ENCODE data around the gene KIF3B.

KIF3B gene

DNA sequence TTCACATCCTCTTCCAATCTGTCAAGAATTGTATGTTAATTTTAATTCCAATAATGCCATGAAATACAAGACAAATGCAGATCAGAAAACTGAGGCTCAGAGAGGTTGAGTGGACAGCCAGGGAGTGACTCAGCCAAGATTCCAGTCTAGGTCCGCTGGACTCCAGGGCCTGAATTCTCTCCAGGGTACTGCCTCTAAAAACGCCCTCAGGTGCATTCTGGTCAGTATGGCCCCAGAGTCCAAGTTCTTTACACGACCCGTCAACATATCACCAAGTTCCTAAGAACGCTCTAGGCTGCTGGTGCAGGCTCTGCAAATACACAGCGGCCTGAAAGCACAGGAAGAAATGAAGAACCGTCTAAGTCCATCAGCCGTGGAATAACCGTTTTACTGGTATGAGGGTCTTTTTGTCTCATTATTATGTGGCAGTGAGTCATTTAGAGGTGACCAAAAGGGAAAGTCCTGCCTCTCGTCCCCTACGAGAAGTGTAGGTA lies 80.0 kb downstream of the KIF3B start:
- peak overlapping the region; percentile 93 for H3K9ac ChIP-seq (ENCODE audit: low read length)
- H3K27me3 ChIP-seq (ENCODE audit: insufficient read depth, low read length): no peaks in the 10 kb centered on the region
- H3F3A ChIP-seq (ENCODE audit: insufficient read depth, low read length): peaks cover 9% of the 10 kb centered on the region; the same call in 1 of the 2 replicates
- H3K9me3 ChIP-seq (ENCODE audit: low read length): no peaks in the 10 kb centered on the region
- H4K20me1 ChIP-seq (ENCODE audit: insufficient read depth, low read length): no peaks in the 10 kb centered on the region
- no peaks in the 10 kb centered on the region for H3K9me2 ChIP-seq (ENCODE audit: low read depth, low read length)
- peak overlapping the region; percentile 93 for H3K4me2 ChIP-seq (ENCODE audit: low read length)
- peak overlapping the region; percentile 99 for H3K27ac ChIP-seq (ENCODE audit: low read depth, low read length, poor library complexity, severe bottlenecking)
- H3K36me3 ChIP-seq (ENCODE audit: insufficient read depth, low read length): peaks cover 23% of the 10 kb centered on the region
- H2AFZ ChIP-seq (ENCODE audit: low read length): no peak overlapping the region
- H3K4me3 ChIP-seq (ENCODE audit: low read depth, low read length, poor library complexity, severe bottlenecking): peak overlapping the region; percentile 96
- no peak for TF ChIP-seq EZH2 (IDR thresholded peaks at IDR 0.05; ENCODE audit: borderline replicate concordance, low read length)
- TF ChIP-seq, protein P1, sequence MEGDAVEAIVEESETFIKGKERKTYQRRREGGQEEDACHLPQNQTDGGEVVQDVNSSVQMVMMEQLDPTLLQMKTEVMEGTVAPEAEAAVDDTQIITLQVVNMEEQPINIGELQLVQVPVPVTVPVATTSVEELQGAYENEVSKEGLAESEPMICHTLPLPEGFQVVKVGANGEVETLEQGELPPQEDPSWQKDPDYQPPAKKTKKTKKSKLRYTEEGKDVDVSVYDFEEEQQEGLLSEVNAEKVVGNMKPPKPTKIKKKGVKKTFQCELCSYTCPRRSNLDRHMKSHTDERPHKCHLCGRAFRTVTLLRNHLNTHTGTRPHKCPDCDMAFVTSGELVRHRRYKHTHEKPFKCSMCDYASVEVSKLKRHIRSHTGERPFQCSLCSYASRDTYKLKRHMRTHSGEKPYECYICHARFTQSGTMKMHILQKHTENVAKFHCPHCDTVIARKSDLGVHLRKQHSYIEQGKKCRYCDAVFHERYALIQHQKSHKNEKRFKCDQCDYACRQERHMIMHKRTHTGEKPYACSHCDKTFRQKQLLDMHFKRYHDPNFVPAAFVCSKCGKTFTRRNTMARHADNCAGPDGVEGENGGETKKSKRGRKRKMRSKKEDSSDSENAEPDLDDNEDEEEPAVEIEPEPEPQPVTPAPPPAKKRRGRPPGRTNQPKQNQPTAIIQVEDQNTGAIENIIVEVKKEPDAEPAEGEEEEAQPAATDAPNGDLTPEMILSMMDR (IDR thresholded peaks at IDR 0.05; ENCODE audit: low read length): no peak
- peaks cover 67% of the 10 kb centered on the region for H3K4me1 ChIP-seq (ENCODE audit: insufficient read depth, low read length, severe bottlenecking)
- H3K79me2 ChIP-seq (ENCODE audit: insufficient read depth, low read length): peaks cover 37% of the 10 kb centered on the region

DNA sequence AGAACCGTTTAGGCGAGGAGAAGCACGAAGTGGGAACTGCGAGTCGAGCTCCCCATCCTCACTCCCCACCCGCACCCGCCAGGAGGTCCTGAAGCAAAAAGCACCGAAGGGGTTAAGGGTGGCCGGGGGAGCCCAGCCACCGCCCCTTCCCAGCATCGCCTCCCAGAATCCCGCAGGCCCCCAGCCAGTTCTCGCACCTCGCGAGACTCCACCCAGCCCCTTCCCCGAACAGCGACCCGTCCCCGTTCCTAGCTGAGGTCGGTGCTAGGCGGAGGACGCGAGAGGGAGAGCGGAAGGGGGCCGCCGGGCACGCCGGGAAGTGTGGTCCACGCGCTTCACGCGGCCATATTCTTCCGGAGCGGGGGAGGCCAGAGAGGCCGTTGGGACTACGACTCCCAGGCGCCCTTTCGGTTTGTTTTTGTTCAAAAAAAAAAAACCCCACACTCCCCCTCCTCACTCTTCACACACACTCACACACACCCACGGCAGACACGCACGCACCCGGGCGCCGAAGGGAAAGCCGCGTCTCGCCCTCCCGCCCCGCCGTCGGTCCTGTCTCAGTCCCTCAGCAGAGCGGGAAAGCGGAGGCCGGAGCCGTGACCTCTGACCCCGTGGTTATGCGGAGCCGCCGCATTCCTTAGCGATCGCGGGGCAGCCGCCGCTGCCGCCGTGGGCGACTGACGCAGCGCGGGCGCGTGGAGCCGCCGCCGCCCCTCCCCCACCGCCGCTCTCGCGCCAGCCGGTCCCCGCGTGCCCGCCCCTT lies 80.6 kb downstream of the KIF3B start, which contains the start of gene ASXL1:
ASXL1 (plus strand) TSS at position 463 of the 763 bp plus-strand sequence. CDS start 445 bp downstream, outside the sequence.
- peaks cover 9% of the 10 kb centered on the region; the same call in 1 of the 2 replicates for H3F3A ChIP-seq (ENCODE audit: insufficient read depth, low read length)
- H3K36me3 ChIP-seq (ENCODE audit: insufficient read depth, low read length): peaks cover 23% of the 10 kb centered on the region
- H3K27me3 ChIP-seq (ENCODE audit: insufficient read depth, low read length): no peaks in the 10 kb centered on the region
- H3K9me2 ChIP-seq (ENCODE audit: low read depth, low read length): no peaks in the 10 kb centered on the region
- H3K9me3 ChIP-seq (ENCODE audit: low read length): no peaks in the 10 kb centered on the region
- H2AFZ ChIP-seq (ENCODE audit: low read length): no peak within 1 kb of the TSS
- peak within 1 kb of the TSS; percentile 93 for H3K4me2 ChIP-seq (ENCODE audit: low read length)
- peak within 1 kb of the TSS; percentile 99 for H3K27ac ChIP-seq (ENCODE audit: low read depth, low read length, poor library complexity, severe bottlenecking)
- peak within 1 kb of the TSS; percentile 96 for H3K4me3 ChIP-seq (ENCODE audit: low read depth, low read length, poor library complexity, severe bottlenecking)
- H3K4me1 ChIP-seq (ENCODE audit: insufficient read depth, low read length, severe bottlenecking): peaks cover 70% of the 10 kb centered on the region
- no peak for TF ChIP-seq EZH2 (IDR thresholded peaks at IDR 0.05; ENCODE audit: borderline replicate concordance, low read length)
- TF ChIP-seq, protein P1 (IDR thresholded peaks at IDR 0.05; ENCODE audit: low read length): no peak
- H3K9ac ChIP-seq (ENCODE audit: low read length): peak within 1 kb of the TSS; percentile 93
- peaks cover 43% of the 10 kb centered on the region for H3K79me2 ChIP-seq (ENCODE audit: insufficient read depth, low read length)
- H4K20me1 ChIP-seq (ENCODE audit: insufficient read depth, low read length): no peaks in the 10 kb centered on the region

DNA sequence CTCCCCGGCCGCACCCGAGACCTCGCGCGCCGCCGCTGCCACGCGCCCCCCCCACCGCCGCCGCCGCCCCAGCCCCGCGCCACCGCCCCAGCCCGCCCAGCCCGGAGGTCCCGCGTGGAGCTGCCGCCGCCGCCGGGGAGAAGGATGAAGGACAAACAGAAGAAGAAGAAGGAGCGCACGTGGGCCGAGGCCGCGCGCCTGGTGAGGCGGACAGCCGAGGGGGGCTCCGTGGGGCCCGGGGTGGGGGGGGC lies 81.1 kb downstream of the KIF3B start:
- TF ChIP-seq, protein P1 (IDR thresholded peaks at IDR 0.05; ENCODE audit: low read length): no peak
- no peak for TF ChIP-seq EZH2 (IDR thresholded peaks at IDR 0.05; ENCODE audit: borderline replicate concordance, low read length)
- peak overlapping the region; percentile 92 for H3K9ac ChIP-seq (ENCODE audit: low read length)

More for the DNA sequence above, 81.1 kb downstream of the KIF3B start:
- H3K9me2 ChIP-seq (ENCODE audit: low read depth, low read length): no peaks in the 10 kb centered on the region
- peaks cover 48% of the 10 kb centered on the region for H3K79me2 ChIP-seq (ENCODE audit: insufficient read depth, low read length)
- H3F3A ChIP-seq (ENCODE audit: insufficient read depth, low read length): peaks cover 10% of the 10 kb centered on the region; the same call in 1 of the 2 replicates
- no peaks in the 10 kb centered on the region for H4K20me1 ChIP-seq (ENCODE audit: insufficient read depth, low read length)
- H3K4me2 ChIP-seq (ENCODE audit: low read length): peak overlapping the region; percentile 86
- H3K36me3 ChIP-seq (ENCODE audit: insufficient read depth, low read length): peaks cover 23% of the 10 kb centered on the region
- H3K9me3 ChIP-seq (ENCODE audit: low read length): no peaks in the 10 kb centered on the region
- peaks cover 76% of the 10 kb centered on the region for H3K4me1 ChIP-seq (ENCODE audit: insufficient read depth, low read length, severe bottlenecking)
- H3K4me3 ChIP-seq (ENCODE audit: low read depth, low read length, poor library complexity, severe bottlenecking): peak overlapping the region; percentile 96
- H3K27ac ChIP-seq (ENCODE audit: low read depth, low read length, poor library complexity, severe bottlenecking): peak overlapping the region; percentile 90
- no peaks in the 10 kb centered on the region for H3K27me3 ChIP-seq (ENCODE audit: insufficient read depth, low read length)
- no peak overlapping the region for H2AFZ ChIP-seq (ENCODE audit: low read length)
